HepG2 (cell line): ENCODE measurements around the gene CCDC88C. TPM values are rescaled to one million over a fixed set of nuclear protein-coding genes. Genes with fewer than 3 reads are reported as not detected.

Experiments
- ATAC-seq: fragments of 200-7000 bp; cut with Tn5 transposase; 3 replicates; pipeline ENCODE4 v1.9.1; 2020; ENCODE audit warnings: mild to moderate bottlenecking, moderate library complexity
- BruUV-seq: library from RNA; stranded (reverse); fragments of 400-500 nt; replicated peaks from 2 replicates; lab custom pipeline; 2021; lab: Mats Ljungman, UMichigan
- CTCF ChIA-PET: fragments of 300-600 bp; formaldehyde crosslinking; extraction: SDS; loops from one replicate; lab custom pipeline; 2021; ENCODE audit warnings: low total read pairs, inconsistent platforms, low intra/inter-chr PET ratio; lab: Yijun Ruan, JAX
- POLR2A ChIA-PET: fragments of 350-600 bp; sonication (Branson Sonifier 250); formaldehyde crosslinking; loops from one replicate; lab custom pipeline; 2020; ENCODE audit warnings: antibody characterized with exemption, inconsistent platforms; lab: Yijun Ruan, JAX
- DNase-seq: peaks from one replicate; pipeline ENCODE4 v3.0.0-alpha.2; 2015; ENCODE audit warnings: low spot score
- FAIRE-seq: peaks from 3 replicates; lab custom pipeline; 2011; peaks lifted over from hg19 to GRCh38; lab: Jason Lieb, UNC
- H2AFZ ChIP-seq: one replicate; pipeline ENCODE4 v1.6.1; 2011; ENCODE audit warnings: low read length, inconsistent platforms
- H3K27ac ChIP-seq: fragments of 300-600 bp; 3 replicates; pipeline ENCODE4 v1.8.0; 2011; ENCODE audit warnings: mixed run types, mild to moderate bottlenecking, mixed read lengths, low read length, inconsistent platforms; ENCODE audit not compliant: insufficient read depth; ENCODE audit errors: extremely low read length
- H3K27me3 ChIP-seq, 2 experiments: fragments of 200-600 bp in 1 of 2; 2 replicates in 1 of 2; 3 replicates in 1 of 2; pipeline versions ENCODE4 v1.6.0 to v1.8.0; 2011; ENCODE audit warnings: low read length in 2 of 2, mild to moderate bottlenecking in 2 of 2, moderate library complexity in 2 of 2, inconsistent platforms in 1 of 2; ENCODE audit not compliant: insufficient read depth in 2 of 2, control insufficient read depth in 1 of 2
- H3K36me3 ChIP-seq, 2 experiments: fragments of 200-600 bp in 1 of 2; replicated peaks in 1 of 2; 2 replicates in 1 of 2; 3 replicates in 1 of 2; pipeline versions ENCODE4 v1.5.1 to v1.8.0; 2011; ENCODE audit warnings: low read length in 2 of 2, inconsistent platforms in 1 of 2; ENCODE audit not compliant: insufficient read depth in 2 of 2, control insufficient read depth in 1 of 2
- H3K4me1 ChIP-seq: 2 replicates; pipeline ENCODE4 v1.5.1; 2012; ENCODE audit warnings: low read length, inconsistent platforms; ENCODE audit not compliant: insufficient read depth
- H3K4me2 ChIP-seq: 2 replicates; pipeline ENCODE4 v1.6.0; 2011; ENCODE audit warnings: low read depth, low read length, inconsistent platforms
- H3K4me3 ChIP-seq, 3 experiments: fragments of 200-600 bp in 1 of 3; sonication (generic), shearing (Covaris generic) in 1 of 3; replicated peaks in 1 of 3; 2 replicates each; pipeline ENCODE4 v1.5.1; 2011 to 2016; ENCODE audit warnings: low read length in 3 of 3, inconsistent platforms in 2 of 3, low read depth in 2 of 3, mild to moderate bottlenecking in 2 of 3, control low read depth in 1 of 3, mixed read lengths in 1 of 3; ENCODE audit not compliant: insufficient read depth in 1 of 3
- H3K79me2 ChIP-seq: one replicate; pipeline ENCODE4 v1.6.1; 2011; ENCODE audit warnings: low read length, inconsistent platforms; ENCODE audit not compliant: insufficient read depth
- H3K9ac ChIP-seq: 2 replicates; pipeline ENCODE4 v1.6.0; 2011; ENCODE audit warnings: mild to moderate bottlenecking, low read depth, low read length, inconsistent platforms; ENCODE audit not compliant: insufficient read depth
- H3K9me3 ChIP-seq: 2 replicates; pipeline ENCODE4 v1.5.1; 2012; ENCODE audit warnings: mild to moderate bottlenecking, low read length
- H4K20me1 ChIP-seq: 2 replicates; pipeline ENCODE4 v1.6.0; 2011; ENCODE audit warnings: inconsistent platforms, mild to moderate bottlenecking, low read length, moderate library complexity; ENCODE audit not compliant: insufficient read depth
- CENPX ChIP-seq: sonication (generic); formaldehyde crosslinking; IDR thresholded peaks from 2 replicates; pipeline ENCODE4 v1.9.0; 2021; ENCODE audit warnings: mild to moderate bottlenecking, missing genetic modification reagents, moderate library complexity
- ELF1 ChIP-seq: sonication (generic); formaldehyde crosslinking; IDR thresholded peaks from 2 replicates; pipeline ENCODE4 v1.4.0; 2020; ENCODE audit warnings: missing genetic modification reagents
- MIER3 ChIP-seq: IDR thresholded peaks from 2 replicates; pipeline ENCODE4 v1.6.1; 2016; ENCODE audit warnings: missing compliant biosample characterization, borderline replicate concordance
- MLX ChIP-seq: IDR thresholded peaks from 2 replicates; pipeline ENCODE4 v1.6.1; 2016
- NPAS2 ChIP-seq: sonication (generic); formaldehyde crosslinking; IDR thresholded peaks from 2 replicates; pipeline ENCODE4 v1.8.0; 2022; ENCODE audit warnings: mild to moderate bottlenecking, missing genetic modification reagents, borderline replicate concordance
- PAWR ChIP-seq: sonication (generic); formaldehyde crosslinking; IDR thresholded peaks from 2 replicates; pipeline ENCODE4 v1.4.0; 2020; ENCODE audit warnings: missing genetic modification reagents, mild to moderate bottlenecking, borderline replicate concordance
- STAT5B ChIP-seq: sonication (generic); formaldehyde crosslinking; IDR thresholded peaks from 2 replicates; pipeline ENCODE4 v1.4.0; 2020; ENCODE audit warnings: missing genetic modification reagents
- THAP7 ChIP-seq: sonication (generic); formaldehyde crosslinking; IDR thresholded peaks from 2 replicates; pipeline ENCODE4 v1.8.1; 2023; ENCODE audit warnings: mild to moderate bottlenecking, missing genetic modification reagents
- ZBTB44 ChIP-seq: sonication (generic); formaldehyde crosslinking; IDR thresholded peaks from 2 replicates; pipeline ENCODE4 v1.4.0; 2020; ENCODE audit warnings: missing genetic modification reagents
- ZFP1 ChIP-seq: IDR thresholded peaks from 2 replicates; pipeline ENCODE4 v1.6.1; 2016
- ZMYM2 ChIP-seq: sonication (generic); formaldehyde crosslinking; IDR thresholded peaks from 2 replicates; pipeline ENCODE4 v1.8.0; 2022; ENCODE audit warnings: mild to moderate bottlenecking, missing genetic modification reagents
- ZNF180 ChIP-seq: sonication (generic); formaldehyde crosslinking; IDR thresholded peaks from 2 replicates; pipeline ENCODE4 v1.4.0; 2020; ENCODE audit warnings: low read depth, missing genetic modification reagents, borderline replicate concordance
- ZNF205 ChIP-seq: IDR thresholded peaks from 2 replicates; pipeline ENCODE4 v1.6.1; 2018; ENCODE audit warnings: missing biosample characterization, missing genetic modification reagents
- ZNF260 ChIP-seq: sonication (generic); formaldehyde crosslinking; IDR thresholded peaks from 2 replicates; pipeline ENCODE4 v1.4.0; 2020; ENCODE audit warnings: missing genetic modification reagents, low read depth, mild to moderate bottlenecking, borderline replicate concordance
- ZNF33A ChIP-seq: sonication (generic); formaldehyde crosslinking; IDR thresholded peaks from 2 replicates; pipeline ENCODE4 v1.5.1; 2020; ENCODE audit warnings: missing genetic modification reagents, mild to moderate bottlenecking, moderate library complexity, borderline replicate concordance
- ZNF484 ChIP-seq: sonication (generic); formaldehyde crosslinking; IDR thresholded peaks from 2 replicates; pipeline ENCODE4 v1.5.1; 2020; ENCODE audit warnings: mild to moderate bottlenecking, low read depth, missing genetic modification reagents, borderline replicate concordance
- ZNF513 ChIP-seq: sonication (generic); formaldehyde crosslinking; conservative IDR thresholded peaks from 2 replicates; pipeline ENCODE4 v1.5.0; 2020; ENCODE audit warnings: missing genetic modification reagents
- WGBS: methylation state at CpG from one replicate; pipeline ENCODE4 v1.1.6; 2017; ENCODE audit warnings: low lambda C conversion rate; 5-methylcytosine and 5-hydroxymethylcytosine counted together
- in situ Hi-C: cut with HindIII; loops from 2 replicates; pipeline ENCODE4 v1.10.0; 2017; ENCODE audit warnings: low pct_unique_long_range_greater_than_20kb; ENCODE audit not compliant: extremely low pct_ligation_motif_present
- intact Hi-C: fragments of 100-400 bp; cut with micrococcal nuclease; formaldehyde crosslinking; loops from one replicate; pipeline ENCODE4 v1.10.0; 2022; ENCODE audit not compliant: unreplicated experiment
- polyA plus RNA-seq, 8 experiments: library from polyadenylated mRNA; depleted of rRNA in 3 of 8; stranded (reverse) in 7 of 8; unstranded in 1 of 8; fragments of >200 nt; fragmentation: Illumina TruSeq in 4 of 8; extraction: Trizol in 4 of 8; gene quantifications; 2 replicates each; pipeline versions ENCODE4 v1.2.1 to v1.2.3, GENCODE V29; 2011 to 2016; ENCODE audit warnings: low read depth in 4 of 8, missing spikeins in 1 of 8, mixed read lengths in 1 of 8; ENCODE audit not compliant: insufficient read depth in 1 of 8
- total RNA-seq, 5 experiments: library from RNA; depleted of rRNA; stranded (reverse); fragments of >200 nt; fragmentation: Illumina TruSeq; extraction: Trizol; gene quantifications; 2 replicates each; pipeline ENCODE4 v1.2.3, GENCODE V29; 2016; ENCODE audit warnings: low read depth in 1 of 5

The CCDC88C gene
- total and polyA plus RNA-seq, 2 of the 13 experiments (the other 11 are each of a cell fraction or from before 2014, with no cell fraction given): 3.6 to 11.7 TPM

GRCh38 chr14:91320266-91320665, 97.4 kb downstream of the CCDC88C start (continued):
- TF ChIP-seq ZBTB44: no peak
- TF ChIP-seq, all 625 proteins: peak for 0

- FAIRE-seq (no peak), DNase-seq (no peak), ATAC-seq (no peak)
- Histone ChIP-seq H3K79me2 (no peaks in the 10 kb centered on the region), H3K9me3 (no peaks in the 10 kb centered on the region), H3K27ac (no peak overlapping the region), H3K4me1 (no peaks in the 10 kb centered on the region), H3K9ac (no peak overlapping the region), H4K20me1 (no peaks in the 10 kb centered on the region), H3K4me3 (no peak overlapping the region), H2AFZ (no peak overlapping the region), H3K27me3 (no peaks in the 10 kb centered on the region), H3K4me2 (no peak overlapping the region), H3K36me3 (peaks cover 16 to 34% of the 10 kb centered on the region in 2 experiments; a peak in 4 of 5 replicates)
- intact Hi-C loops: no loop called here
- BruUV-seq: no TSS peak
- 50% methylated on average over 2 of the region's 4 CpGs for WGBS
- ChIA-PET POLR2A (no interaction called here), CTCF (no interaction called here)
- in situ Hi-C loops: no loop called here
- TF ChIP-seq ZNF33A (no peak), MIER3 (no peak), THAP7 (CRISPR knock-in tag) (no peak), ELF1 (no peak), CENPX (CRISPR knock-in tag) (no peak), ZNF205 (CRISPR knock-in tag) (no peak), ZNF513 (no peak), ZFP1 (no peak), ZMYM2 (no peak), ZNF484 (CRISPR knock-in tag) (no peak), MLX (CRISPR knock-in tag) (no peak), STAT5B (CRISPR knock-in tag) (no peak), ZNF260 (CRISPR knock-in tag) (no peak), ZNF180 (CRISPR knock-in tag) (no peak), NPAS2 (CRISPR knock-in tag) (no peak), PAWR (CRISPR knock-in tag) (no peak)
Measured at GRCh38 chr14:91318911-91319310, 98.7 kb downstream of the CCDC88C start.
